ENCODE data around the gene ESR2. TPM values are rescaled to one million over a fixed set of nuclear protein-coding genes. Genes with fewer than 3 reads are reported as not detected.
"Not testable (repeated sequence)": the region's sequence is repeated elsewhere in the genome, so short reads cannot be mapped to it uniquely, and the experiment has no call there.

The ESR2 gene
- total RNA-seq, 1 experiment from 2014 or later = 87.8 TPM

- no peaks in the 10 kb centered on the region for H3K27me3 ChIP-seq (ENCODE audit: low read length)
- H3K4me3 ChIP-seq (ENCODE audit: low read length) = no peak overlapping the region
- no peaks in the 10 kb centered on the region for H4K20me1 ChIP-seq (ENCODE audit: insufficient read depth, low read depth, low read length)
- H3K9me2 ChIP-seq (replicated peaks; ENCODE audit: insufficient read depth, low read length) = no peaks in the 10 kb centered on the region
- DNase-seq = no peak
- no peak overlapping the region for H2AFZ ChIP-seq (ENCODE audit: low read length)
- no peaks in the 10 kb centered on the region for H3K9me3 ChIP-seq (ENCODE audit: low read length)
- 0 out of 2 replicates have a peak, but pooled peaks cover 6% of the 10 kb centered on the region for H3K79me2 ChIP-seq (ENCODE audit: low read length)
- H3K27ac ChIP-seq (ENCODE audit: low read length) = no peak overlapping the region
- peaks cover 26% of the 10 kb centered on the region for H3K4me1 ChIP-seq (ENCODE audit: low read length)
- no peak overlapping the region for H3K4me2 ChIP-seq (ENCODE audit: low read depth, low read length, poor library complexity, severe bottlenecking)
- no peaks in the 10 kb centered on the region for H3K36me3 ChIP-seq (ENCODE audit: insufficient read depth, low read length)
- no peak overlapping the region for H3K9ac ChIP-seq (ENCODE audit: low read length)
Measured at GRCh38 chr14:64190974-64191502, 103.1 kb downstream of the ESR2 start.

DNA sequence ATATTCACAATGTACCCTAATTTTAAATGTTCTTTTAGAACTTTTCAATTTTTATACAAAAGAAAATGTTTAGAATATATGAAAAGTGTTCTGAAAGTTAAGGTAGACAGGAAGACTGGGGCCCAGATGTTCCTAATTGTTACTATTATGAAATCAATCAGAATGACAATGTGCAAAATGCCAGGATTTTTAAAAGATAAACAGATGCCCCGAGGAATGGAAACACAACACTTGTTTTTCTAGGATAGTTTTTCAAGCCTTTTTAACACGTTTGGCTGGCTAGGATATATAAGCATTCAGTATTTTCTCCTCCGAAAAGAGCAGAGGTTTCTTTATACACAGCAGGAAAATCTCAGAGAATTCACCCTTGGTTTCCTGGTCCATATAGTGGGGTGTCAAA is 106.8 kb downstream of the ESR2 start:
- Histone ChIP-seq H2AFZ (ENCODE audit: low read length) (no peak overlapping the region), H3K27me3 (ENCODE audit: low read length) (no peaks in the 10 kb centered on the region), H3K79me2 (ENCODE audit: low read length) (0 out of 2 replicates have a peak, but pooled peaks cover 6% of the 10 kb centered on the region), H3K9me3 (ENCODE audit: low read length) (no peaks in the 10 kb centered on the region), H3K4me1 (ENCODE audit: low read length) (peaks cover 8% of the 10 kb centered on the region; the same call in 1 of the 2 replicates), H4K20me1 (ENCODE audit: insufficient read depth, low read depth, low read length) (no peaks in the 10 kb centered on the region), H3K36me3 (ENCODE audit: insufficient read depth, low read length) (no peaks in the 10 kb centered on the region), H3K9me2 (replicated peaks; ENCODE audit: insufficient read depth, low read length) (no peaks in the 10 kb centered on the region), H3K27ac (ENCODE audit: low read length) (no peak overlapping the region), H3K9ac (ENCODE audit: low read length) (no peak overlapping the region), H3K4me3 (ENCODE audit: low read length) (no peak overlapping the region), H3K4me2 (ENCODE audit: low read depth, low read length, poor library complexity, severe bottlenecking) (no peak overlapping the region)
- DNase-seq = no peak

DNA sequence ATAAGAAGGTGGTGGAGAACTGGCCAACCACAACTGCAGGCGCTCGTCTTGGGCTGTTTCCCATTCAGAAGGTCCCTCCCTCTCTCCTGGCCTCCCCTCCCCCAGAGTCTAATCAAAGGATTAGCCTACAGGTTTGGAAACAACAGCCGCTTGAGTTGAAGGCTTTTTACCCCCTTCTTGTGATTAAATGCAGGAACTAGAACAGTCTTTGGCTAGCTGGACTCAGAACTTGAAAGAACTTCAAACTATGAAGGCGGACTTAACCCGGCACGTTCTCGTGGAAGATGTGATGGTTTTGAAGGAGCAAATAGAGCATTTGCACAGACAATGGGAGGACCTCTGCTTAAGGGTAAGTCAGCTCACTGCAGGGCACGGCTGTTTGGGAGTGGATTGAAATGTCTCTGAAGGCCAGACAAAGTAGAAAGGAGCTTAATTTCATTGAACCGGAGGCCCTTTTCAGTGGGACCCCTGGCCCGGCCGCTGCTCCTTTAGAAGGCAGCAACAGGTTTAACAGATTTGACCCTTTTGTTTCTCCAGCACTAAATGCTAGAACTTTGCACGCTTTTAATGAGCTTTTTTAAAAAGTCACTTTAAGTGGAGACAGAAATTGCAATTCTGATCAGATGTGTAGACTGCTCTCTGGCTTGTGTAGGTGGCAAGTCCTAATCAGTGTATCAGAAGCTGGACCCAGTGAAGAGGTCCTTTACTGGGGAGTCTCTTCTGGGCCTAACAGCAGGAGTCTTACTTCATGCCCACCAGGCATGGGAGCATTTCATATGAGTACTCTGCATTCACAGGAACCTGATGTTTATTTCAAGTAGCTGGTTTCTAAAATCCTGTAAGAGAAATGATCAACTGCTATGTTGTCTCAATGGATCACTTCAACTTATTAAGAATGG is 107.7 kb downstream of the ESR2 start:
- no peak overlapping the region for H3K4me3 ChIP-seq (ENCODE audit: low read length)
- H3K9ac ChIP-seq (ENCODE audit: low read length) = no peak overlapping the region
- H3K27ac ChIP-seq (ENCODE audit: low read length) = no peak overlapping the region
- no peaks in the 10 kb centered on the region for H3K9me2 ChIP-seq (replicated peaks; ENCODE audit: insufficient read depth, low read length)
- peaks cover 8% of the 10 kb centered on the region; the same call in 1 of the 2 replicates for H3K4me1 ChIP-seq (ENCODE audit: low read length)
- 0 out of 2 replicates have a peak, but pooled peaks cover 6% of the 10 kb centered on the region for H3K79me2 ChIP-seq (ENCODE audit: low read length)
- no peaks in the 10 kb centered on the region for H3K9me3 ChIP-seq (ENCODE audit: low read length)
- H3K4me2 ChIP-seq (ENCODE audit: low read depth, low read length, poor library complexity, severe bottlenecking) = no peak overlapping the region
- DNase-seq = no peak
- no peaks in the 10 kb centered on the region for H3K27me3 ChIP-seq (ENCODE audit: low read length)
- no peaks in the 10 kb centered on the region for H4K20me1 ChIP-seq (ENCODE audit: insufficient read depth, low read depth, low read length)
- no peak overlapping the region for H2AFZ ChIP-seq (ENCODE audit: low read length)
- H3K36me3 ChIP-seq (ENCODE audit: insufficient read depth, low read length) = no peaks in the 10 kb centered on the region

DNA sequence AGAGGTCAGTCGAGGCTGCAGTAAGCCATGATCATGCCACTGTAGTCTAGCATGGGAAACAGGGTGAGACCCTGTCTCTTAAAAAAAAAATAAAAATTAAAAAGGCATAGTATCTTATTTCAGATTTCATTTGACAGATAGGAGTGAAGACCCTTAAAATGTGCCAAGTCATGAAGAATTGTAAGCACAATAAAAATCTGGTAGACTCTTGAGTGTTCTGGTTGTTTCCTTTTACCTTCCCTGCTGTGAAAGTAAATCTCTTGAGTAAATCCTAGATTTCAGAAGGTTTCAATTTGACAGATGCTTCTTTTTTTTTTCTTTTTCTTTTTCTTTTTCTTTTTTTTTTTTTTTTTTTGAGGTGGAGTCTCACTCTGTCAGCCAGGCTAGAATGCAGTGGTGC is 109.0 kb downstream of the ESR2 start:
- Histone ChIP-seq H3K9me2 (replicated peaks; ENCODE audit: insufficient read depth, low read length) (no peaks in the 10 kb centered on the region), H3K9me3 (ENCODE audit: low read length) (no peaks in the 10 kb centered on the region), H3K9ac (ENCODE audit: low read length) (no peak overlapping the region), H4K20me1 (ENCODE audit: insufficient read depth, low read depth, low read length) (no peaks in the 10 kb centered on the region), H3K4me2 (ENCODE audit: low read depth, low read length, poor library complexity, severe bottlenecking) (no peak overlapping the region), H3K79me2 (ENCODE audit: low read length) (0 out of 2 replicates have a peak, but pooled peaks cover under 1% of the 10 kb centered on the region), H3K27ac (ENCODE audit: low read length) (no peak overlapping the region), H3K36me3 (ENCODE audit: insufficient read depth, low read length) (no peaks in the 10 kb centered on the region), H3K27me3 (ENCODE audit: low read length) (no peaks in the 10 kb centered on the region), H2AFZ (ENCODE audit: low read length) (no peak overlapping the region), H3K4me1 (ENCODE audit: low read length) (peaks cover 8% of the 10 kb centered on the region; the same call in 1 of the 2 replicates), H3K4me3 (ENCODE audit: low read length) (no peak overlapping the region)
- DNase-seq = no peak

- Histone ChIP-seq H3K9me3 (ENCODE audit: low read length) (no peaks in the 10 kb centered on the region), H3K4me2 (ENCODE audit: low read depth, low read length, poor library complexity, severe bottlenecking) (no peak overlapping the region), H3K9me2 (replicated peaks; ENCODE audit: insufficient read depth, low read length) (no peaks in the 10 kb centered on the region), H4K20me1 (ENCODE audit: insufficient read depth, low read depth, low read length) (no peaks in the 10 kb centered on the region), H2AFZ (ENCODE audit: low read length) (no peak overlapping the region), H3K27me3 (ENCODE audit: low read length) (no peaks in the 10 kb centered on the region), H3K36me3 (ENCODE audit: insufficient read depth, low read length) (no peaks in the 10 kb centered on the region), H3K9ac (ENCODE audit: low read length) (no peak overlapping the region), H3K79me2 (ENCODE audit: low read length) (no peaks in the 10 kb centered on the region), H3K27ac (ENCODE audit: low read length) (no peak overlapping the region), H3K4me1 (ENCODE audit: low read length) (peaks cover 8% of the 10 kb centered on the region; the same call in 1 of the 2 replicates), H3K4me3 (ENCODE audit: low read length) (no peak overlapping the region)
- DNase-seq = no peak
Measured at GRCh38 chr14:64184103-64184729, 110.0 kb downstream of the ESR2 start.

- DNase-seq; H3K9ac ChIP-seq (ENCODE audit: low read length); H3K9me3 ChIP-seq (ENCODE audit: low read length); H3K4me3 ChIP-seq (ENCODE audit: low read length); H4K20me1 ChIP-seq (ENCODE audit: insufficient read depth, low read depth, low read length); H2AFZ ChIP-seq (ENCODE audit: low read length); H3K27me3 ChIP-seq (ENCODE audit: low read length); H3K9me2 ChIP-seq (replicated peaks; ENCODE audit: insufficient read depth, low read length); H3K27ac ChIP-seq (ENCODE audit: low read length); H3K4me1 ChIP-seq (ENCODE audit: low read length); H3K79me2 ChIP-seq (ENCODE audit: low read length); H3K4me2 ChIP-seq (ENCODE audit: low read depth, low read length, poor library complexity, severe bottlenecking); H3K36me3 ChIP-seq (ENCODE audit: insufficient read depth, low read length): not testable (repeated sequence)
Measured at GRCh38 chr14:64182908-64183307, 111.3 kb downstream of the ESR2 start.

DNA sequence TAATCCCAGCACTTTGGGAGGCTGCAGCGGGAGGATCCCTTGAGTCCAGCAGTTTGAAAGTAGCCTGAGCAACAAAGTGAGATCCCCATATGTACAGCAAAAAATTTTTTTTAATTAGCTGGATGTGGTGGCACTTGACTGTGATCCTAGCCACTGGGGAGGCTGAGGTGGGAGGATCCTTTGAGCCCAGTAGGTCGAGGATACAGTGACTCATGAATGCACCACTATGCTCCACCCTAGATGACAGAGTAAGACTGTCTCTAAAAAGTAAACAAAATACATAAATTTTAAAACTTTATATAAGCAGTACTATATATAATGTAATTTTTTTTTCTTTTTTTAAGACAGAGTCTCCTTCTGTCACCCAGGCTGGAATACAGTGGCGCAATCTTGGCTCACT is 115.4 kb downstream of the ESR2 start:
- Histone ChIP-seq H3K27ac (ENCODE audit: low read length) (no peak overlapping the region), H3K79me2 (ENCODE audit: low read length) (no peaks in the 10 kb centered on the region), H3K4me3 (ENCODE audit: low read length) (no peak overlapping the region), H3K9me2 (replicated peaks; ENCODE audit: insufficient read depth, low read length) (no peaks in the 10 kb centered on the region), H3K4me2 (ENCODE audit: low read depth, low read length, poor library complexity, severe bottlenecking) (no peak overlapping the region), H3K4me1 (ENCODE audit: low read length) (peaks cover 15% of the 10 kb centered on the region), H3K9me3 (ENCODE audit: low read length) (no peaks in the 10 kb centered on the region), H2AFZ (ENCODE audit: low read length) (no peak overlapping the region), H3K27me3 (ENCODE audit: low read length) (no peaks in the 10 kb centered on the region), H4K20me1 (ENCODE audit: insufficient read depth, low read depth, low read length) (no peaks in the 10 kb centered on the region), H3K9ac (ENCODE audit: low read length) (no peak overlapping the region), H3K36me3 (ENCODE audit: insufficient read depth, low read length) (no peaks in the 10 kb centered on the region)
- no peak for DNase-seq

DNA sequence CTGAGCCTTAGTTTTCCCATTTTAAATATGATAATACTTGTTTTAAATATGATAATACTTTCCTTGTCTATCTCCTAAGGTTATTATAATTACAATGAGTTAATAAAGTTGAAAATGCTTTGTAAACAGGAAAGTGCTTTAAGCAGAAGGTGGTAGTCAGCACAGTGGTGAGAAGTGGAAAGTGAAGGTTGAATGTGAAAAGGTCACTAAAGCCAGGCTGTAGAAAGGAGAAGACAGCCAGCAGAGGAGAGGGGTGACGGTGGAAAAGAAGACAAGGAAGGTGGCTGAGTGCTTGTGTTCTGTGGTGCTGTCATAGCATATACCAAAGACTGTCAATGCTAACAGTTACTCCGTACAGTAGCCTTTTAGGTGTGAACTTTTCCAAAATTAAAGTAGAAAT is 117.8 kb downstream of the ESR2 start:
- Histone ChIP-seq H3K4me3 (ENCODE audit: low read length) (no peak overlapping the region), H3K4me2 (ENCODE audit: low read depth, low read length, poor library complexity, severe bottlenecking) (no peak overlapping the region), H3K36me3 (ENCODE audit: insufficient read depth, low read length) (no peaks in the 10 kb centered on the region), H3K9ac (ENCODE audit: low read length) (no peak overlapping the region), H3K9me2 (replicated peaks; ENCODE audit: insufficient read depth, low read length) (no peaks in the 10 kb centered on the region), H3K79me2 (ENCODE audit: low read length) (no peaks in the 10 kb centered on the region), H4K20me1 (ENCODE audit: insufficient read depth, low read depth, low read length) (no peaks in the 10 kb centered on the region), H3K27ac (ENCODE audit: low read length) (no peak overlapping the region), H3K4me1 (ENCODE audit: low read length) (peaks cover 15% of the 10 kb centered on the region), H3K27me3 (ENCODE audit: low read length) (no peaks in the 10 kb centered on the region), H2AFZ (ENCODE audit: low read length) (no peak overlapping the region), H3K9me3 (ENCODE audit: low read length) (no peaks in the 10 kb centered on the region)
- no peak for DNase-seq

All from Karpas-422 (cell line).